GM18519 (cell line): ENCODE results near the gene ITSN2.

Experiments used
- ATAC-seq: cut with Tn5 transposase; IDR thresholded peaks from one replicate; pipeline ENCODE4 v1.9.1; 2021; ENCODE audit warnings: mild to moderate bottlenecking, moderate library complexity; ENCODE audit not compliant: unreplicated experiment, low FRiP score

Gene ITSN2

GRCh38 chr2:24337890-24338289 lies 22.4 kb downstream of the ITSN2 start:
- ATAC-seq: no peak

- ATAC-seq: no peak
These were observed 23.5 kb downstream of the ITSN2 start for GRCh38 chr2:24336811-24337210.

- ATAC-seq: no peak
These were observed 26.1 kb downstream of the ITSN2 start for GRCh38 chr2:24334245-24334633.

- no peak for ATAC-seq
These were observed 27.4 kb downstream of the ITSN2 start for GRCh38 chr2:24332791-24333540.

- no peak for ATAC-seq
These were observed 30.2 kb downstream of the ITSN2 start for GRCh38 chr2:24330161-24330560.

- ATAC-seq: no peak
These were observed 30.6 kb downstream of the ITSN2 start for GRCh38 chr2:24329700-24330099.

GRCh38 chr2:24328010-24328409 lies 32.3 kb downstream of the ITSN2 start:
- ATAC-seq: no peak

- ATAC-seq: no peak
These were observed 42.8 kb downstream of the ITSN2 start for GRCh38 chr2:24317491-24317920.

- peak; percentile 53 for ATAC-seq
These were observed 44.7 kb downstream of the ITSN2 start for GRCh38 chr2:24315669-24316068.

GRCh38 chr2:24313744-24314632 lies 46.3 kb downstream of the ITSN2 start:
- no peak for ATAC-seq

GRCh38 chr2:24307961-24308360 lies 52.4 kb downstream of the ITSN2 start:
- no peak for ATAC-seq

- no peak for ATAC-seq
These were observed 55.7 kb downstream of the ITSN2 start for GRCh38 chr2:24304631-24305030.

GRCh38 chr2:24304098-24304497 lies 56.2 kb downstream of the ITSN2 start:
- no peak for ATAC-seq

- no peak for ATAC-seq
These were observed 58.7 kb downstream of the ITSN2 start for GRCh38 chr2:24301599-24301998.

- ATAC-seq: no peak
These were observed 62.7 kb downstream of the ITSN2 start for GRCh38 chr2:24297663-24298062.

GRCh38 chr2:24287171-24287570 lies 73.2 kb downstream of the ITSN2 start:
- ATAC-seq: no peak

GRCh38 chr2:24285484-24286152 lies 74.7 kb downstream of the ITSN2 start:
- no peak for ATAC-seq

- no peak for ATAC-seq
These were observed 79.7 kb downstream of the ITSN2 start for GRCh38 chr2:24280645-24281044.

- ATAC-seq: no peak
These were observed 80.2 kb downstream of the ITSN2 start for GRCh38 chr2:24280161-24280560.

GRCh38 chr2:24276349-24276899 lies 83.9 kb downstream of the ITSN2 start:
- ATAC-seq: no peak

- no peak for ATAC-seq
These were observed 85.5 kb downstream of the ITSN2 start for GRCh38 chr2:24274809-24275208.
